ENCODE results near the gene GPX8.

GRCh38 chr5:55140908-55141665 lies 18.9 kb upstream of the GPX8 start:
- TF ChIP-seq CTCF (conservative IDR thresholded peaks at IDR 0.05; ENCODE audit: low read depth, low read length) (no peak), EZH2 (IDR thresholded peaks at IDR 0.05; ENCODE audit: low read length, unreplicated experiment) (no peak)
